HUDEP-2 (cell line): ENCODE measurements around the gene KCNMA1.

Experiments
- DNase-seq, 76 experiments: peaks; one replicate each; lab custom pipeline; 2025; ENCODE audit not compliant: unreplicated experiment in 76 of 76; lab: John Stamatoyannopoulos, UW

The KCNMA1 gene

GRCh38 chr10:77635402-77636227 lies 2.0 kb downstream of the KCNMA1 start:
- DNase-seq = no peak

- DNase-seq = no peak
These were observed 2.7 kb downstream of the KCNMA1 start for GRCh38 chr10:77634939-77635338.

- DNase-seq = no peak
These were observed 4.2 kb downstream of the KCNMA1 start for GRCh38 chr10:77633376-77633775.

GRCh38 chr10:77631241-77631640 lies 6.4 kb downstream of the KCNMA1 start:
- DNase-seq = no peak

GRCh38 chr10:77630507-77630848 lies 7.1 kb downstream of the KCNMA1 start:
- DNase-seq = no peak

GRCh38 chr10:77629775-77630506 lies 7.7 kb downstream of the KCNMA1 start:
- DNase-seq = no peak

GRCh38 chr10:77628906-77629730 lies 8.5 kb downstream of the KCNMA1 start:
- DNase-seq = no peak

- DNase-seq = no peak
These were observed 11.2 kb downstream of the KCNMA1 start for GRCh38 chr10:77626266-77626935.

GRCh38 chr10:77625379-77625778 lies 12.2 kb downstream of the KCNMA1 start:
- DNase-seq = no peak

GRCh38 chr10:77622889-77623291 lies 14.7 kb downstream of the KCNMA1 start:
- DNase-seq = no peak

- DNase-seq = no peak
These were observed 16.9 kb downstream of the KCNMA1 start for GRCh38 chr10:77620731-77621130.

GRCh38 chr10:77619964-77620703 lies 17.5 kb downstream of the KCNMA1 start:
- DNase-seq = no peak

GRCh38 chr10:77618117-77618516 lies 19.5 kb downstream of the KCNMA1 start:
- no peak for DNase-seq

- no peak for DNase-seq
These were observed 20.8 kb downstream of the KCNMA1 start for GRCh38 chr10:77616766-77617165.

- no peak for DNase-seq
These were observed 22.6 kb downstream of the KCNMA1 start for GRCh38 chr10:77614778-77615625.

GRCh38 chr10:77613476-77614130 lies 24.0 kb downstream of the KCNMA1 start:
- no peak for DNase-seq

GRCh38 chr10:77611670-77612069 lies 25.9 kb downstream of the KCNMA1 start:
- no peak for DNase-seq

GRCh38 chr10:77611221-77611620 lies 26.4 kb downstream of the KCNMA1 start:
- no peak for DNase-seq
